Ishikawa (cell line): ENCODE results near the gene THSD4.

Experiments used
- EGR1 ChIP-seq: IDR thresholded peaks from 2 replicates; pipeline ENCODE4 v1.6.1; 2012
- EP300 ChIP-seq: IDR thresholded peaks from 2 replicates; pipeline ENCODE4 v1.6.1; 2012; ENCODE audit warnings: borderline replicate concordance
- TF ChIP-seq, protein P1 (sequence below): IDR thresholded peaks from 2 replicates; pipeline ENCODE4 v1.6.1; 2012

DNA sequence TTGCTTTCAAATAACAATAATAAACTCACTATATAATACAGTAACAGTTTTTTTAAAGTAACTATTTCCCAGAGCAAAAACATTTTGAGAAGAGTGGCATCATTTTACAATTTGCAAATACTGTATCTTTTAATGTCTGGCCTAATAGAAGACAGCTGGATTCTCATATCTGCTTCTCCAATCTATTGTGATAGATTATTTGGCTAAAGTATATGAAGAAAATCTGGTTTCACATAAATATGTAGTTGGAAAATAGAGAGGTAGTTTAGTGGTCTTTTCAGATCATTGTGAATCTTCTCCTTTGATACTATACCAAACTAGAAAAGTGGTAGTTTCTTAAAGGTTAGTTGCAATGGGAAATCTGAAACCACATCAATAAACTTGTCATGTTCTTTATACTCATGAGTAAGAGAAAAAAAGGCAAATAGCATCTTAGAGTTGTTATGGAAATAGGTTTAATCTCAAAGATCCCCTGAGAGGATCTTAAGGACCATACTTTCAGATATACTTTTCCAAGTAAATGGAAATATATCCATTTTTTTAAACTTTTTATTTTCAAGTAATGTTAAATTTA lies 570.2 kb downstream of the THSD4 start:
- TF ChIP-seq, protein P1, sequence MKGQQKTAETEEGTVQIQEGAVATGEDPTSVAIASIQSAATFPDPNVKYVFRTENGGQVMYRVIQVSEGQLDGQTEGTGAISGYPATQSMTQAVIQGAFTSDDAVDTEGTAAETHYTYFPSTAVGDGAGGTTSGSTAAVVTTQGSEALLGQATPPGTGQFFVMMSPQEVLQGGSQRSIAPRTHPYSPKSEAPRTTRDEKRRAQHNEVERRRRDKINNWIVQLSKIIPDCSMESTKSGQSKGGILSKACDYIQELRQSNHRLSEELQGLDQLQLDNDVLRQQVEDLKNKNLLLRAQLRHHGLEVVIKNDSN: no peak
- TF ChIP-seq EP300: no peak
- TF ChIP-seq EGR1: no peak
